Endothelial cell of umbilical vein (primary cell): ENCODE measurements around the gene AGK. TPM values are rescaled to one million over a fixed set of nuclear protein-coding genes. Genes with fewer than 3 reads are reported as not detected.
A peak's percentile ranks its signal among the peaks of the same experiment; 100 is the strongest.

Experiments
- Bru-seq: library from RNA; stranded (reverse); fragments of 400-500 nt; gene quantifications from one replicate; lab custom pipeline; 2021; lab: Mats Ljungman, UMichigan
- BruChase-seq, 2 experiments: library from RNA; stranded (reverse); fragments of 400-500 nt; gene quantifications; one replicate each; lab custom pipeline; 2021; lab: Mats Ljungman, UMichigan
- BruUV-seq: library from RNA; stranded (reverse); fragments of 400-500 nt; replicated peaks from 2 replicates; lab custom pipeline; 2021; lab: Mats Ljungman, UMichigan
- CTCF ChIA-PET: fragments of 300-600, 350-600 bp; sonication (Branson Sonifier 250); formaldehyde crosslinking; loops from one replicate; lab custom pipeline; 2021; ENCODE audit warnings: antibody characterized with exemption, inconsistent platforms; lab: Charles Lee
- POLR2A ChIA-PET: fragments of 300-600, 350-600 bp; sonication (Branson Sonifier 250); formaldehyde crosslinking; loops from one replicate; lab custom pipeline; 2021; ENCODE audit warnings: antibody characterized with exemption, inconsistent platforms; lab: Charles Lee
- DNase-seq: peaks from one replicate; pipeline ENCODE4 v3.0.0-alpha.2; 2011; ENCODE audit warnings: low read depth, low spot score
- FAIRE-seq: peaks from 2 replicates; lab custom pipeline; 2011; peaks lifted over from hg19 to GRCh38; lab: Jason Lieb, UNC
- H2AFZ ChIP-seq: 2 replicates; pipeline ENCODE4 v1.6.0; 2012; ENCODE audit warnings: low read depth, low read length, control low read depth, inconsistent platforms
- H3K27ac ChIP-seq: 2 replicates; pipeline ENCODE4 v1.5.1; 2011; ENCODE audit warnings: low read depth, mild to moderate bottlenecking, control low read depth, low read length, moderate library complexity; ENCODE audit not compliant: insufficient read depth
- H3K27me3 ChIP-seq, 2 experiments: 2 replicates each; pipeline versions ENCODE4 v1.6.0 to v1.6.1; 2011; ENCODE audit warnings: low read length in 2 of 2, mixed read lengths in 1 of 2; ENCODE audit not compliant: control insufficient read depth in 2 of 2, insufficient read depth in 2 of 2
- H3K36me3 ChIP-seq, 2 experiments: 2 replicates in 1 of 2; 3 replicates in 1 of 2; pipeline ENCODE4 v1.5.1; 2011; ENCODE audit warnings: low read length in 2 of 2, mild to moderate bottlenecking in 1 of 2, moderate library complexity in 1 of 2; ENCODE audit not compliant: control insufficient read depth in 2 of 2, insufficient read depth in 2 of 2; ENCODE audit errors: extremely low read depth in 1 of 2
- H3K4me1 ChIP-seq: 3 replicates; pipeline ENCODE4 v1.5.1; 2011; ENCODE audit warnings: mild to moderate bottlenecking, low read length; ENCODE audit not compliant: control insufficient read depth, insufficient read depth; ENCODE audit errors: extremely low read depth
- H3K4me2 ChIP-seq: 2 replicates; pipeline ENCODE4 v1.6.1; 2011; ENCODE audit warnings: low read length, control low read depth, mixed read lengths; ENCODE audit not compliant: insufficient read depth
- H3K4me3 ChIP-seq, 3 experiments: fragments of 200-600 bp in 1 of 3; sonication (generic), shearing (Covaris generic) in 1 of 3; replicated peaks in 1 of 3; 2 replicates each; pipeline ENCODE4 v1.5.1; 2011 to 2016; ENCODE audit warnings: control low read depth in 3 of 3, low read length in 3 of 3, mild to moderate bottlenecking in 2 of 3, inconsistent platforms in 1 of 3, low read depth in 1 of 3, moderate library complexity in 1 of 3; ENCODE audit not compliant: insufficient read depth in 1 of 3
- H3K79me2 ChIP-seq: 2 replicates; pipeline ENCODE4 v1.6.0; 2012; ENCODE audit warnings: low read length, inconsistent platforms; ENCODE audit not compliant: control insufficient read depth, insufficient read depth
- H3K9ac ChIP-seq: replicated peaks from 2 replicates; pipeline ENCODE3; 2011; ENCODE audit warnings: low read length, control low read depth; ENCODE audit not compliant: insufficient read depth; ENCODE audit errors: extremely low read depth
- H3K9me1 ChIP-seq: replicated peaks from 3 replicates; pipeline ENCODE4 v1.6.0; 2011; ENCODE audit warnings: mild to moderate bottlenecking, low read length; ENCODE audit not compliant: control insufficient read depth, insufficient read depth; ENCODE audit errors: extremely low read depth
- H3K9me3 ChIP-seq: replicated peaks from 2 replicates; pipeline ENCODE4 v1.5.1; 2012; ENCODE audit warnings: low read length, inconsistent platforms; ENCODE audit not compliant: control insufficient read depth, insufficient read depth
- H4K20me1 ChIP-seq: replicated peaks from 2 replicates; pipeline ENCODE3; 2011; ENCODE audit warnings: mild to moderate bottlenecking, low read length; ENCODE audit not compliant: control insufficient read depth, insufficient read depth; ENCODE audit errors: extremely low read depth
- EZH2 ChIP-seq: IDR thresholded peaks from 2 replicates; pipeline ENCODE4 v1.6.1; 2012; ENCODE audit warnings: borderline replicate concordance, low read depth, mild to moderate bottlenecking, moderate library complexity, low read length, inconsistent platforms; ENCODE audit not compliant: severe bottlenecking
- FOS ChIP-seq: IDR thresholded peaks from 2 replicates; pipeline ENCODE4 v1.6.1; 2011; ENCODE audit warnings: mild to moderate bottlenecking, low read length, moderate library complexity, borderline replicate concordance; ENCODE audit not compliant: insufficient read depth
- GATA2 ChIP-seq: IDR thresholded peaks from 2 replicates; pipeline ENCODE4 v1.7.0; 2011; ENCODE audit warnings: low read depth, mild to moderate bottlenecking, moderate library complexity, mixed read lengths, low read length; ENCODE audit not compliant: insufficient read length, insufficient read depth
- JUN ChIP-seq: IDR thresholded peaks from 2 replicates; pipeline ENCODE4 v1.6.1; 2011; ENCODE audit warnings: borderline replicate concordance, low read depth; ENCODE audit not compliant: insufficient read length, insufficient read depth
- MYC ChIP-seq: IDR thresholded peaks from one replicate; pipeline ENCODE4 v1.6.1; 2011; ENCODE audit warnings: mild to moderate bottlenecking, low read depth, low read length
- POLR2A ChIP-seq: IDR thresholded peaks from 2 replicates; pipeline ENCODE4 v1.6.1; 2012; ENCODE audit warnings: low read depth, mild to moderate bottlenecking, control low read depth, low read length
- POLR2AphosphoS5 ChIP-seq: IDR thresholded peaks from 2 replicates; pipeline ENCODE4 v1.6.1; 2012; ENCODE audit warnings: low read depth, mild to moderate bottlenecking, control low read depth, low read length, moderate library complexity; ENCODE audit not compliant: insufficient read depth
- dilution Hi-C: fragments of 300-500 bp; cut with MboI; formaldehyde crosslinking; loops from one replicate; pipeline ENCODE4 v1.15.0; 2019; ENCODE audit warnings: low sequenced_read_pairs; ENCODE audit not compliant: extremely low pct_ligation_motif_present
- intact Hi-C: fragments of 100-400 bp; cut with micrococcal nuclease; formaldehyde crosslinking; loops from one replicate; pipeline ENCODE4 v1.10.0; 2022
- long read RNA-seq: library from polyadenylated mRNA; stranded (forward); transcript quantifications from one replicate; pipeline ENCODE4 v2.0.0, GENCODE V29; 2021
- polyA minus RNA-seq, 3 experiments: library from RNA; depleted of rRNA, polyadenylated mRNA; stranded (reverse); fragments of >200 nt; gene quantifications; 1 replicate in 1 of 3; 2 replicates in 2 of 3; pipeline ENCODE4 v1.2.3, GENCODE V29; 2011
- polyA plus RNA-seq, 4 experiments: library from polyadenylated mRNA; depleted of rRNA in 3 of 4; stranded (reverse) in 3 of 4; unstranded in 1 of 4; fragments of >200 nt; gene quantifications; 2 replicates each; pipeline versions ENCODE4 v1.2.1 to v1.2.3, GENCODE V29; 2011 to 2012; ENCODE audit warnings: missing spikeins in 1 of 4
- total RNA-seq: library from RNA; stranded (reverse); gene quantifications from 2 replicates; pipeline ENCODE4 v1.2.3, GENCODE V29; 2021
- TF ChIP-seq, protein P1 (sequence below), 2 donors: IDR thresholded peaks; 1 replicate in 1 of 2; 2 replicates in 1 of 2; pipeline ENCODE4 v1.5.1; 2011; ENCODE audit warnings: low read length in 2 of 2, mild to moderate bottlenecking in 2 of 2, moderate library complexity in 2 of 2, control low read depth in 1 of 2, inconsistent platforms in 1 of 2, low read depth in 1 of 2; ENCODE audit not compliant: insufficient read depth in 1 of 2; ENCODE audit errors: extremely low read depth in 1 of 2
- TF ChIP-seq, protein P2 (sequence below): IDR thresholded peaks from 2 replicates; pipeline ENCODE4 v1.6.1; 2011; ENCODE audit not compliant: insufficient read depth, insufficient read length

The AGK gene, protein sequence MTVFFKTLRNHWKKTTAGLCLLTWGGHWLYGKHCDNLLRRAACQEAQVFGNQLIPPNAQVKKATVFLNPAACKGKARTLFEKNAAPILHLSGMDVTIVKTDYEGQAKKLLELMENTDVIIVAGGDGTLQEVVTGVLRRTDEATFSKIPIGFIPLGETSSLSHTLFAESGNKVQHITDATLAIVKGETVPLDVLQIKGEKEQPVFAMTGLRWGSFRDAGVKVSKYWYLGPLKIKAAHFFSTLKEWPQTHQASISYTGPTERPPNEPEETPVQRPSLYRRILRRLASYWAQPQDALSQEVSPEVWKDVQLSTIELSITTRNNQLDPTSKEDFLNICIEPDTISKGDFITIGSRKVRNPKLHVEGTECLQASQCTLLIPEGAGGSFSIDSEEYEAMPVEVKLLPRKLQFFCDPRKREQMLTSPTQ
- total RNA-seq (33.9 and 34.3 TPM in 2 replicates), polyA plus RNA-seq (22.5 and 23.6 TPM in 2 replicates), polyA minus RNA-seq (44.1 and 47.0 TPM in 2 replicates), Bru-seq, nascent RNA (percentile 77 among the genes with signal in this experiment), BruChase-seq, experiment 1, labeled RNA remaining after a 6-hour chase (percentile 63 among the genes with signal in this experiment), BruChase-seq, experiment 2, labeled RNA remaining after a 2-hour chase (percentile 66 among the genes with signal in this experiment)
- polyA plus RNA-seq (2011; cell fraction: cytosol; rRNA removed): 27.0 and 31.6 TPM in 2 replicates
- polyA plus RNA-seq (2011; cell fraction: nucleus; rRNA removed): 56.7 and 63.2 TPM in 2 replicates
- polyA plus RNA-seq (2012): 25.7 and 29.4 TPM in 2 replicates
- polyA minus RNA-seq (2011; cell fraction: cytosol; rRNA and poly(A)+ RNA removed): 9.9 TPM
- polyA minus RNA-seq (2011; cell fraction: nucleus; rRNA and poly(A)+ RNA removed): 59.7 and 81.3 TPM in 2 replicates
- long read RNA-seq, transcript AGK-201 (16 exons, 3,849 nt): major isoform, 32 of 121 reads
- long read RNA-seq, partial matches to known transcripts: 80 of 121 reads
- long read RNA-seq, other reads (novel, unspliced or antisense): 7 of 121 reads

DNA sequence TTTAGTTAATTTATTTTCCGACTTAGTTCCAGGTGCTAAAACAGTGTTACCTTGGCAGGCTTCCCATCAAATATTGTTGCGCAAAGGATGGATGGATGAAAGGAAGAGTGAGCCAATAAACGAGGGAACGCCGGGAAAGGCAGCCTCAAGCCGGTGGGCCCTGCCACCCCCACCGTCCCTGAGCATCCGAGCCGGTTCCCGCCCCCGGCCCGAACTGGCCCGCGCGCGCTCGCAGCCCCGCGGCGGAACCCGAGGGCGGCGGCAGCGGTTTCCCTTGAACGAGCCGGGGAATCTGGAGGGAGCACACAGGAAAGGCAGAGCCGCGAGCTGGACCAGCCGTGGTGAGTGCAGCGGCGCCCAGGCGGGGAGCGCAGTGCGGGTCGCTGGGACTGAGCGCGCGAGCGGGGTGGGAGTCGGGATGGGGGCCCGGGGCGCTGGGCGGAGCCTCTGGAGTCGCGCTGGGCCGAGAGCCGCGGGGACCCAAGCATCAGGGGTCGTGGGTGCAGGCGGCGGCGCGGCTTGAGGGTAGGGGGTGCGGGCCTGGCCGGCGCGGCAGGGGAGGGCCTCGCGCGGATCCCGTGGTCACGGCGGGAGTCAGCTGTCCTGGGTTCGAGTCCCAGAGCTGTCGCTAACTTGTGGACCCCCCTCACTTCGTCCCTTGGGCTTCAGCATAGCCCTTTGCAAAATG lies at the start of gene AGK:
Gene AGK, plus strand, starts transcription at position 317 of the 688 bp plus-strand sequence. CDS start 4,057 bp downstream, outside the sequence.
- Histone ChIP-seq H3K4me2 (peak within 1 kb of the TSS; percentile 80), H3K9me3 (no peaks in the 10 kb centered on the region), H3K9ac (peak within 1 kb of the TSS; percentile 78), H3K4me3 (peak within 1 kb of the TSS; percentile 60 to 97 (median 82)), H3K27ac (peak within 1 kb of the TSS; percentile 38), H3K27me3 (no peaks in the 10 kb centered on the region), H3K4me1 (peaks cover 13% of the 10 kb centered on the region), H3K36me3 (peaks cover under 1 to 4% of the 10 kb centered on the region in 2 experiments), H4K20me1 (no peaks in the 10 kb centered on the region), H2AFZ (peak within 1 kb of the TSS; percentile 96), H3K79me2 (peaks cover 19% of the 10 kb centered on the region), H3K9me1 (no peaks in the 10 kb centered on the region)
- DNase-seq (peak; percentile 75), FAIRE-seq (peak; percentile 78)
- dilution Hi-C loops (no loop called here), intact Hi-C loops (loop anchor here (1.0 to 5.0 kb wide), 6 partner anchors 100 to 537 kb away; partner anchors contain the start of genes MRPS33 and SSBP1)
- no TSS peak for BruUV-seq
- ChIA-PET POLR2A (interaction anchor here (0.7 kb wide), 1 partner anchor 99 kb away, joined by 3 read pairs; no protein-coding TSS in a partner anchor), CTCF (interaction anchor here (1.3 to 4.8 kb wide), 6 partner anchors 16 to 740 kb away, joined by 3 to 19 read pairs (median 6); partner anchors contain the start of genes MRPS33 and SSBP1)
- TF ChIP-seq, protein P1, sequence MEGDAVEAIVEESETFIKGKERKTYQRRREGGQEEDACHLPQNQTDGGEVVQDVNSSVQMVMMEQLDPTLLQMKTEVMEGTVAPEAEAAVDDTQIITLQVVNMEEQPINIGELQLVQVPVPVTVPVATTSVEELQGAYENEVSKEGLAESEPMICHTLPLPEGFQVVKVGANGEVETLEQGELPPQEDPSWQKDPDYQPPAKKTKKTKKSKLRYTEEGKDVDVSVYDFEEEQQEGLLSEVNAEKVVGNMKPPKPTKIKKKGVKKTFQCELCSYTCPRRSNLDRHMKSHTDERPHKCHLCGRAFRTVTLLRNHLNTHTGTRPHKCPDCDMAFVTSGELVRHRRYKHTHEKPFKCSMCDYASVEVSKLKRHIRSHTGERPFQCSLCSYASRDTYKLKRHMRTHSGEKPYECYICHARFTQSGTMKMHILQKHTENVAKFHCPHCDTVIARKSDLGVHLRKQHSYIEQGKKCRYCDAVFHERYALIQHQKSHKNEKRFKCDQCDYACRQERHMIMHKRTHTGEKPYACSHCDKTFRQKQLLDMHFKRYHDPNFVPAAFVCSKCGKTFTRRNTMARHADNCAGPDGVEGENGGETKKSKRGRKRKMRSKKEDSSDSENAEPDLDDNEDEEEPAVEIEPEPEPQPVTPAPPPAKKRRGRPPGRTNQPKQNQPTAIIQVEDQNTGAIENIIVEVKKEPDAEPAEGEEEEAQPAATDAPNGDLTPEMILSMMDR (IDR thresholded peaks at IDR 0.05; ENCODE audit: extremely low read depth in 1 of 2, insufficient read depth in 1 of 2, low read depth in 1 of 2, low read length in 2 of 2): no peak
- TF ChIP-seq, protein P2, sequence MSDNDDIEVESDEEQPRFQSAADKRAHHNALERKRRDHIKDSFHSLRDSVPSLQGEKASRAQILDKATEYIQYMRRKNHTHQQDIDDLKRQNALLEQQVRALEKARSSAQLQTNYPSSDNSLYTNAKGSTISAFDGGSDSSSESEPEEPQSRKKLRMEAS: no peak
- TF ChIP-seq GATA2: no peak
- no peak for TF ChIP-seq EZH2
- TF ChIP-seq JUN: no peak
- TF ChIP-seq POLR2A: peak; percentile 79
- no peak for TF ChIP-seq FOS
- no peak for TF ChIP-seq MYC
- TF ChIP-seq POLR2AphosphoS5: peak; percentile 96
